GM12878 (cell line): ENCODE measurements around the gene CNTNAP2. TPM values are rescaled to one million over a fixed set of nuclear protein-coding genes. Genes with fewer than 3 reads are reported as not detected.

ENCODE experiments used
- ATAC-seq: fragments of 200-7000 bp; cut with Tn5 transposase; 3 replicates; pipeline ENCODE4 v1.9.1; 2020; ENCODE audit warnings: mild to moderate bottlenecking, moderate library complexity
- BruUV-seq: library from RNA; stranded (reverse); fragments of 400-500 nt; replicated peaks from 2 replicates; lab custom pipeline; 2021; lab: Mats Ljungman, UMichigan
- CTCF ChIA-PET: fragments of 300-600 bp; sonication (Branson Sonifier 250); formaldehyde crosslinking; extraction: SDS; loops from one replicate; lab custom pipeline; 2021; ENCODE audit warnings: inconsistent platforms; lab: Yijun Ruan, JAX
- POLR2A ChIA-PET: fragments of 350-600 bp; formaldehyde crosslinking; extraction: SDS; loops from one replicate; lab custom pipeline; 2021; ENCODE audit warnings: inconsistent platforms; lab: Charles Lee
- RAD21 ChIA-PET: fragments of 300-600 bp; sonication (Branson Sonifier 250); formaldehyde crosslinking; loops from one replicate; lab custom pipeline; 2023; ENCODE audit warnings: antibody characterized with exemption; ENCODE audit not compliant: unreplicated experiment; lab: Charles Lee
- SMC1A ChIA-PET: fragments of 300-600 bp; sonication (Branson Sonifier 250); formaldehyde crosslinking; loops from one replicate; lab custom pipeline; 2023; ENCODE audit not compliant: unreplicated experiment, uncharacterized antibody; lab: Charles Lee
- DNase-seq: peaks from one replicate; pipeline ENCODE4 v3.0.0-alpha.2; 2011; ENCODE audit warnings: low read depth, low spot score
- FAIRE-seq: peaks from 3 replicates; lab custom pipeline; 2011; peaks lifted over from hg19 to GRCh38; lab: Jason Lieb, UNC
- H2AFZ ChIP-seq: 2 replicates; pipeline ENCODE4 v1.6.0; 2011; ENCODE audit warnings: low read depth, low read length, control low read depth; ENCODE audit not compliant: control insufficient read depth
- H3K27ac ChIP-seq: 2 replicates; pipeline ENCODE4 v1.5.1; 2011; ENCODE audit warnings: control low read depth; ENCODE audit not compliant: control insufficient read depth, insufficient read depth
- H3K27me3 ChIP-seq, 2 experiments: replicated peaks in 1 of 2; 2 replicates each; pipeline versions ENCODE4 v1.6.0 to v1.6.1; 2011; ENCODE audit warnings: low read length in 1 of 2; ENCODE audit not compliant: control insufficient read depth in 2 of 2, insufficient read depth in 2 of 2
- H3K36me3 ChIP-seq, 2 experiments: 2 replicates each; pipeline ENCODE4 v1.5.1; 2011; ENCODE audit warnings: low read length in 1 of 2; ENCODE audit not compliant: control insufficient read depth in 2 of 2, insufficient read depth in 2 of 2
- H3K4me1 ChIP-seq: 2 replicates; pipeline ENCODE4 v1.6.1; 2011; ENCODE audit warnings: mild to moderate bottlenecking, low read length, moderate library complexity, mixed read lengths; ENCODE audit not compliant: control insufficient read depth, insufficient read depth
- H3K4me2 ChIP-seq: 2 replicates; pipeline ENCODE4 v1.6.0; 2011; ENCODE audit warnings: control low read depth; ENCODE audit not compliant: control insufficient read depth, insufficient read depth
- H3K4me3 ChIP-seq: fragments of 200-600 bp; sonication (generic); 2 replicates; pipeline ENCODE4 v1.5.1; 2016
- H3K79me2 ChIP-seq: 2 replicates; pipeline ENCODE4 v1.6.0; 2011; ENCODE audit warnings: low read length; ENCODE audit not compliant: control insufficient read depth, insufficient read depth
- H3K9ac ChIP-seq: 2 replicates; pipeline ENCODE4 v1.8.0; 2011; ENCODE audit warnings: low read length, control low read depth, mixed read lengths; ENCODE audit not compliant: control insufficient read depth, insufficient read depth
- H3K9me3 ChIP-seq: replicated peaks from 3 replicates; pipeline ENCODE4 v1.5.1; 2011; ENCODE audit warnings: mild to moderate bottlenecking, low read length; ENCODE audit not compliant: control insufficient read depth, insufficient read depth
- H4K20me1 ChIP-seq: 2 replicates; pipeline ENCODE4 v1.6.0; 2011; ENCODE audit not compliant: control insufficient read depth, insufficient read depth
- BACH1 ChIP-seq: fragments of 450-650 bp; IDR thresholded peaks from 2 replicates; pipeline ENCODE4 v1.6.1; 2017; ENCODE audit warnings: mild to moderate bottlenecking, borderline replicate concordance
- BHLHE40 ChIP-seq, 2 experiments: fragments of 450-650 bp in 1 of 2; IDR thresholded peaks; 2 replicates each; pipeline ENCODE4 v1.6.1; 2011 to 2017; ENCODE audit warnings: low read depth in 2 of 2, borderline replicate concordance in 1 of 2, improper control_type of control experiment in 1 of 2, low read length in 1 of 2, mild to moderate bottlenecking in 1 of 2
- FOXM1 ChIP-seq: IDR thresholded peaks from 2 replicates; pipeline ENCODE4 v1.6.1; 2012; ENCODE audit warnings: low read depth, mild to moderate bottlenecking, inconsistent platforms, low read length, moderate library complexity
- HDAC6 ChIP-seq: fragments of 200-600 bp; sonication (generic); IDR thresholded peaks from one replicate; pipeline ENCODE4 v1.8.0; 2017; ENCODE audit warnings: antibody characterized with exemption; ENCODE audit not compliant: unreplicated experiment
- KDM1A ChIP-seq: fragments of 200-600 bp; sonication (generic); IDR thresholded peaks from 2 replicates; pipeline ENCODE4 v1.6.1; 2016; ENCODE audit warnings: borderline replicate concordance
- MTA2 ChIP-seq: fragments of 450-650 bp; IDR thresholded peaks from 2 replicates; pipeline ENCODE4 v1.6.1; 2016; ENCODE audit warnings: low read depth, mild to moderate bottlenecking, moderate library complexity
- MTA3 ChIP-seq: IDR thresholded peaks from 2 replicates; pipeline ENCODE4 v1.6.1; 2012; ENCODE audit warnings: low read length, inconsistent platforms, borderline replicate concordance
- NR2F1 ChIP-seq: fragments of 450-650 bp; conservative IDR thresholded peaks from 2 replicates; pipeline ENCODE4 v1.6.1; 2017; ENCODE audit warnings: mild to moderate bottlenecking
- NRF1 ChIP-seq: conservative IDR thresholded peaks from 2 replicates; pipeline ENCODE4 v1.6.1; 2011; ENCODE audit warnings: mild to moderate bottlenecking, low read depth, low read length, improper control_type of control experiment
- ZNF207 ChIP-seq: fragments of 450-650 bp; IDR thresholded peaks from 2 replicates; pipeline ENCODE4 v1.6.1; 2014; ENCODE audit warnings: antibody characterized with exemption, mild to moderate bottlenecking, borderline replicate concordance
- ZNF24 ChIP-seq: fragments of 450-650 bp; IDR thresholded peaks from 2 replicates; pipeline ENCODE4 v1.6.1; 2017; ENCODE audit warnings: antibody characterized with exemption, mild to moderate bottlenecking
- WGBS: methylation state at CpG from one replicate; pipeline ENCODE4 v1.1.6; 2016; ENCODE audit warnings: low lambda C conversion rate; ENCODE audit not compliant: insufficient replicate concordance, insufficient coverage; ENCODE audit errors: missing lambda C conversion rate; 5-methylcytosine and 5-hydroxymethylcytosine counted together
- in situ Hi-C: fragments of 300-500 bp; cut with MboI; formaldehyde crosslinking; loops from 9 replicates; pipeline ENCODE4 v1.14.3; 2018; ENCODE audit warnings: mixed read lengths
- intact Hi-C: fragments of 100-400 bp; cut with micrococcal nuclease; formaldehyde crosslinking; loops from one replicate; pipeline ENCODE4 v1.14.2; 2022; ENCODE audit not compliant: unreplicated experiment
- polyA plus RNA-seq, 11 experiments: library from polyadenylated mRNA; depleted of rRNA in 4 of 11; unstranded in 6 of 11; stranded (reverse) in 5 of 11; fragments of >200 nt; fragmentation: Nextera tagmentation in 4 of 11; fragmentation: Illumina TruSeq in 1 of 11; extraction: Ambion mirVana in 4 of 11; extraction: Trizol in 1 of 11; gene quantifications; 1 replicate in 1 of 11; 2 replicates in 10 of 11; pipeline versions ENCODE4 v1.2.1 to v1.2.3, GENCODE V29; 2011 to 2016; ENCODE audit warnings: inconsistent platforms in 2 of 11, missing spikeins in 2 of 11, low read depth in 1 of 11
- total RNA-seq, 4 experiments: library from RNA; depleted of rRNA in 3 of 4; stranded (reverse); fragments of >200 nt in 3 of 4; fragmentation: Illumina TruSeq in 1 of 4; extraction: Trizol in 1 of 4; gene quantifications; 2 replicates each; pipeline versions ENCODE4 v1.2.1 to v1.2.3, GENCODE V29; 2013 to 2021
- TF ChIP-seq, protein P1 (sequence below): fragments of 450-650 bp; IDR thresholded peaks from 2 replicates; pipeline ENCODE4 v1.6.1; 2018; ENCODE audit warnings: borderline replicate concordance, mild to moderate bottlenecking; ENCODE audit not compliant: partially characterized antibody
- TF ChIP-seq, protein P2 (sequence below): IDR thresholded peaks from 2 replicates; pipeline ENCODE4 v1.6.1; 2012; ENCODE audit warnings: low read depth, low read length, improper control_type of control experiment

CNTNAP2 gene
- total and polyA plus RNA-seq, 10 of the 15 experiments (the other 5 are each of a cell fraction or from before 2014, with no cell fraction given), result 0.03 to 0.08 (median 0.03) TPM; not detected in 7

DNA sequence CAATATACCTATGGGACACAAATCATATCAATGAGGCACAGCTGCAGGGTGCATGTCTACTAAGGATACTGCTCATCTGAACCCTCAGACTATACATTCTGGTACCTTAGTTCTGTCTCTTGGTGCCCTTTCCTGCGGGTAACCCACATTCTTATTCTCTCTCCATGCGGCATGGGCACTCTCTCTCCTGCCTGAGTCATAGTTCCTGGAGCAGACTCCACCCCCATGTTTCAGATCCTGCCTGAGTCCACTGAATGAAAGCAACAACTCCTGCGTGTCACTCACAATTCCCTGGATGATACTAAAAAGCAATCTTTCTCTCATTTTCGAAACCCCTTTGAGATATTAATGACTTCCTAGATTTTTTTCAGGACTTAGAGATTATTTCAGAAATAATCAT lies 1820.8 kb downstream of the CNTNAP2 start:
- POLR2A ChIA-PET, result no interaction called here
- CTCF ChIA-PET, result no interaction called here
- no peaks in the 10 kb centered on the region for H3K9me3 ChIP-seq

More for the DNA sequence above, 1820.8 kb downstream of the CNTNAP2 start:
- Histone ChIP-seq H2AFZ (no peak overlapping the region), H3K27ac (no peak overlapping the region), H4K20me1 (no peaks in the 10 kb centered on the region), H3K9ac (no peak overlapping the region), H3K79me2 (no peaks in the 10 kb centered on the region), H3K4me3 (no peak overlapping the region), H3K4me2 (no peak overlapping the region), H3K27me3 (no peaks in the 10 kb centered on the region), H3K4me1 (no peaks in the 10 kb centered on the region), H3K36me3 (no peaks in the 10 kb centered on the region)
- ATAC-seq (no peak), DNase-seq (no peak), FAIRE-seq (no peak)
- ChIA-PET RAD21 (no interaction called here), SMC1A (no interaction called here)
- in situ Hi-C loops (no loop called here), intact Hi-C loops (no loop called here)
- TF ChIP-seq NRF1 (no peak), BACH1 (no peak), BHLHE40 (IDR thresholded peaks at IDR 0.05; ENCODE audit: borderline replicate concordance in 1 of 2, low read depth in 2 of 2, low read length in 1 of 2) (no peak), KDM1A (no peak), HDAC6 (no peak), NR2F1 (no peak), FOXM1 (no peak), MTA3 (no peak), ZNF24 (no peak), ZNF207 (no peak), MTA2 (no peak)
- TF ChIP-seq, protein P1, sequence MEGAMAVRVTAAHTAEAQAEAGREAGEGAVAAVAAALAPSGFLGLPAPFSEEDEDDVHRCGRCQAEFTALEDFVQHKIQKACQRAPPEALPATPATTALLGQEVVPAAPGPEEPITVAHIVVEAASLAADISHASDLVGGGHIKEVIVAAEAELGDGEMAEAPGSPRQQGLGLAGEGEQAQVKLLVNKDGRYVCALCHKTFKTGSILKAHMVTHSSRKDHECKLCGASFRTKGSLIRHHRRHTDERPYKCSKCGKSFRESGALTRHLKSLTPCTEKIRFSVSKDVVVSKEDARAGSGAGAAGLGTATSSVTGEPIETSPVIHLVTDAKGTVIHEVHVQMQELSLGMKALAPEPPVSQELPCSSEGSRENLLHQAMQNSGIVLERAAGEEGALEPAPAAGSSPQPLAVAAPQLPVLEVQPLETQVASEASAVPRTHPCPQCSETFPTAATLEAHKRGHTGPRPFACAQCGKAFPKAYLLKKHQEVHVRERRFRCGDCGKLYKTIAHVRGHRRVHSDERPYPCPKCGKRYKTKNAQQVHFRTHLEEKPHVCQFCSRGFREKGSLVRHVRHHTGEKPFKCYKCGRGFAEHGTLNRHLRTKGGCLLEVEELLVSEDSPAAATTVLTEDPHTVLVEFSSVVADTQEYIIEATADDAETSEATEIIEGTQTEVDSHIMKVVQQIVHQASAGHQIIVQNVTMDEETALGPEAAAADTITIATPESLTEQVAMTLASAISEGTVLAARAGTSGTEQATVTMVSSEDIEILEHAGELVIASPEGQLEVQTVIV, result no peak
- TF ChIP-seq, protein P2, sequence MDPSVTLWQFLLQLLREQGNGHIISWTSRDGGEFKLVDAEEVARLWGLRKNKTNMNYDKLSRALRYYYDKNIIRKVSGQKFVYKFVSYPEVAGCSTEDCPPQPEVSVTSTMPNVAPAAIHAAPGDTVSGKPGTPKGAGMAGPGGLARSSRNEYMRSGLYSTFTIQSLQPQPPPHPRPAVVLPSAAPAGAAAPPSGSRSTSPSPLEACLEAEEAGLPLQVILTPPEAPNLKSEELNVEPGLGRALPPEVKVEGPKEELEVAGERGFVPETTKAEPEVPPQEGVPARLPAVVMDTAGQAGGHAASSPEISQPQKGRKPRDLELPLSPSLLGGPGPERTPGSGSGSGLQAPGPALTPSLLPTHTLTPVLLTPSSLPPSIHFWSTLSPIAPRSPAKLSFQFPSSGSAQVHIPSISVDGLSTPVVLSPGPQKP, result no peak
- no TSS peak for BruUV-seq
- WGBS, result 29% methylated on average over 4 of the region's 4 CpGs
